ENCODE results near the gene MED9. TPM values are rescaled to one million over a fixed set of nuclear protein-coding genes. Genes with fewer than 3 reads are reported as not detected.

The MED9 gene
- total RNA-seq, 1 donor from 2014 or later, result 13.8 TPM

- no peak overlapping the region for H3K27ac ChIP-seq
- H3K9me3 ChIP-seq, result no peaks in the 10 kb centered on the region
- no peak for ATAC-seq
- H3K4me1 ChIP-seq, result no peaks in the 10 kb centered on the region
- TF ChIP-seq, protein P1, sequence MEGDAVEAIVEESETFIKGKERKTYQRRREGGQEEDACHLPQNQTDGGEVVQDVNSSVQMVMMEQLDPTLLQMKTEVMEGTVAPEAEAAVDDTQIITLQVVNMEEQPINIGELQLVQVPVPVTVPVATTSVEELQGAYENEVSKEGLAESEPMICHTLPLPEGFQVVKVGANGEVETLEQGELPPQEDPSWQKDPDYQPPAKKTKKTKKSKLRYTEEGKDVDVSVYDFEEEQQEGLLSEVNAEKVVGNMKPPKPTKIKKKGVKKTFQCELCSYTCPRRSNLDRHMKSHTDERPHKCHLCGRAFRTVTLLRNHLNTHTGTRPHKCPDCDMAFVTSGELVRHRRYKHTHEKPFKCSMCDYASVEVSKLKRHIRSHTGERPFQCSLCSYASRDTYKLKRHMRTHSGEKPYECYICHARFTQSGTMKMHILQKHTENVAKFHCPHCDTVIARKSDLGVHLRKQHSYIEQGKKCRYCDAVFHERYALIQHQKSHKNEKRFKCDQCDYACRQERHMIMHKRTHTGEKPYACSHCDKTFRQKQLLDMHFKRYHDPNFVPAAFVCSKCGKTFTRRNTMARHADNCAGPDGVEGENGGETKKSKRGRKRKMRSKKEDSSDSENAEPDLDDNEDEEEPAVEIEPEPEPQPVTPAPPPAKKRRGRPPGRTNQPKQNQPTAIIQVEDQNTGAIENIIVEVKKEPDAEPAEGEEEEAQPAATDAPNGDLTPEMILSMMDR (IDR thresholded peaks at IDR 0.05), result no peak
- H3K4me3 ChIP-seq, result no peak overlapping the region
- no peak for DNase-seq
- peaks cover 9% of the 10 kb centered on the region for H3K27me3 ChIP-seq
- no peaks in the 10 kb centered on the region for H3K36me3 ChIP-seq
- intact Hi-C loops (cut with DNase I), result no loop called here
Observed at GRCh38 chr17:17469996-17470395, 6.8 kb upstream of the MED9 start.

DNA sequence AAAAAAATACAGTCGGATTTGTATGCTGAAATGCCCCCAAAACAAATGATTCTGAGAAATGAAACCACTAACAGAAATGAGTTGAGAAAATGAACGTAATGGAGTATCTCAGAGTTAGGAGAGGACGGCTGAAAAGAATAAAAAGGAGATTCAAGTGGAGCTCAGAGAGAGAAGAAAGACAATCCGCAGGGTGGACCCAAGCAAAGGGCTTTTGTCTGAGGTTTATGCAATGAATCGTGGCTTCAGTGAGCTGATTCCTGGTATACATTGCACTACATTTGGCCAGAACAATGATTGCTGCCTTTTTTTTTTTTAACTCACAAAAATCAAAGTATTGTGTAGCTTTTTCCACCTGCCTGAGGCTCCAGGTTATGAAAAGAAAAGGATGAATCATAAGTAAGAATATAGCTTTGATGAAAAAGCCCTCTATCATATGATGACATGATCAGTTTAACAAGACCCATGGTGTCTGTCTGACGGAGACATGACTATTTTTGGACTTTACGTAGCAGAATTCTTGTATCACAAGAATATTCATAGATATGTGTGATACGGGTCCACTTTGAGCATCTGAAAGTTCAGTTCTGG lies 4.4 kb upstream of the MED9 start:
- Histone ChIP-seq H3K4me1 (peaks cover under 1% of the 10 kb centered on the region), H3K27ac (peak overlapping the region; percentile 9), H3K36me3 (no peaks in the 10 kb centered on the region), H3K9me3 (no peaks in the 10 kb centered on the region), H3K4me3 (no peak overlapping the region), H3K27me3 (peaks cover 9% of the 10 kb centered on the region)
- TF ChIP-seq, protein P1 (IDR thresholded peaks at IDR 0.05), result no peak
- ATAC-seq, result no peak
- no peak for DNase-seq
- intact Hi-C loops (cut with DNase I), result no loop called here

GRCh38 chr17:17474341-17474740 lies 2.5 kb upstream of the MED9 start:
- DNase-seq (no peak), ATAC-seq (no peak)
- intact Hi-C loops (cut with DNase I), result no loop called here
- H3K27ac ChIP-seq, result no peak overlapping the region
- H3K36me3 ChIP-seq, result no peaks in the 10 kb centered on the region
- H3K4me3 ChIP-seq, result no peak overlapping the region
- no peaks in the 10 kb centered on the region for H3K9me3 ChIP-seq
- H3K4me1 ChIP-seq, result peaks cover 19% of the 10 kb centered on the region
- TF ChIP-seq, protein P1 (IDR thresholded peaks at IDR 0.05), result no peak
- H3K27me3 ChIP-seq, result peaks cover 9% of the 10 kb centered on the region

- TF ChIP-seq, protein P1 (IDR thresholded peaks at IDR 0.05), result no peak
- DNase-seq (no peak), ATAC-seq (no peak)
- Histone ChIP-seq H3K27me3 (no peaks in the 10 kb centered on the region), H3K4me1 (peaks cover 19% of the 10 kb centered on the region), H3K36me3 (no peaks in the 10 kb centered on the region), H3K27ac (no peak overlapping the region), H3K9me3 (no peaks in the 10 kb centered on the region), H3K4me3 (no peak overlapping the region)
- intact Hi-C loops (cut with DNase I), result no loop called here
Observed at GRCh38 chr17:17479209-17479608, 2.4 kb downstream of the MED9 start.

- Histone ChIP-seq H3K36me3 (no peaks in the 10 kb centered on the region), H3K9me3 (no peaks in the 10 kb centered on the region), H3K27me3 (no peaks in the 10 kb centered on the region), H3K4me1 (peaks cover 19% of the 10 kb centered on the region), H3K27ac (no peak overlapping the region), H3K4me3 (no peak overlapping the region)
- no peak for DNase-seq
- ATAC-seq, result no peak
- intact Hi-C loops (cut with DNase I), result no loop called here
- TF ChIP-seq, protein P1 (IDR thresholded peaks at IDR 0.05), result no peak
Observed at GRCh38 chr17:17480593-17481148, 3.9 kb downstream of the MED9 start.

Measured in upper lobe of right lung (tissue), 1 donor.